NCI-H446 (cell line): ENCODE data around the gene C13orf42.
A peak's percentile ranks its signal among the peaks of the same experiment; 100 is the strongest.

Source experiments
- DNase-seq, 2 experiments: peaks; one replicate each; lab custom pipeline; 2025; lab: John Stamatoyannopoulos, UW

C13orf42 gene

DNA sequence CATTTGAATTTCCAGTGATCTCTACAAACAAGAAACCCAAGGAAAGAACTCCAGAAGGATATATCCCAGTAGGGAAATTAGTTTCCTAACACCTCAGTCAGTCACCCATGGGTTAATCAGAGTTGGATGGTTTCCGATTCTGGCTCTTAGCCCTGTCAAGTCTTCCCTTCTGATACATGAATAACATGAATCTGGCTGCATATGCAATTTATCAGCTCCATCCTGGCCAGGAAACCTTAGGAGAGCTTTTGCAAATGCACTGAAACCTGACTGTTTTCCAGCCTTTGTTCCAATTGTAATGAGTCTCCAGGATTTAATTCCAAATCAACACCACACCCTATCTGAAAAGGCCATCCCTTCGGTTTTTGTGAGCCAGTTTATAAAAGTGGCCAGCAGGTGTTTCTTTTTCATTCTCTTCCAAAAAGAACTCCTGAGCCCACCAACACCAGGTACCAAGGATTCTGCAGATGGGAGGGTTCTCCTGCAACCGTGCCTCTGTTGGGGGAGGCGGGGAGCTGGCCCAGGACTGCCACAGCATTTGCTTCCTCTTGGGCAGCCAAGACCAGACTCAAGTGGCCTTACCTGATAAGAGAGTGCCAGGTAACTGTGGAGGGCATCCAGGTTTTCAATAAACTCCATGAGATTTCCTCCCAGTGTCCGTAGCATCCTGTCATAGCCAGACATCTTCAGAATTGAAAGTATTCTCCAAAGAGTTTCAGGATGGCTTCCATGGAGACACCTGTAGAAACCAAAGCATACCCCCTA is 77.5 kb downstream of the C13orf42 start:
- peak; percentile 48 to 86 for DNase-seq

DNA sequence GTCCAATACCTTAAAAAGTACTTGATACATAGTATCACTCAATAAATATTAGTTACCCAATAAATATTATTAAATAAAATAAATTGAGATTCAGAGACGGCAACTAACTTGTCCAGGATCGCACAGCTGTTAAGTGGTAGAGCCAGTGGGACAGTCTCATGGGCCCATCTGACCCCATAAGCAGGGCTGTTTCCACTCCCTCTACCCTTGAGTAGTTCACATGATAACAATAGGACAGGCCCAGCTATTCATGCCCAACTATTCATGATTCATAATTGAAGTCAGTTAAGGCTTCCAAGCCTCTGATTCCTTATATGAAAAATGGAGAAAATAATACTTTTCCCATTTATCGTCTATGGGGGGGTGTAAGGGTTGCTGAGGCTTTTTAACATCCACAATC is 78.2 kb downstream of the C13orf42 start:
- peak in 1 of 2 experiments; percentile 11 for DNase-seq
